HL-60/S4 (cell line): ENCODE data around the gene JAG1.

ENCODE experiments used
- in situ Hi-C: fragments of 300-500 bp; cut with MboI; formaldehyde crosslinking; loops from 2 replicates; pipeline ENCODE4 v1.14.3; 2022; ENCODE audit warnings: low sequenced_read_pairs

JAG1 gene

GRCh38 chr20:10673842-10674683, at the start of gene JAG1:
TSS of gene JAG1 (minus strand) at chr20:10673999. CDS start at chr20:10673530, 469 bp downstream.
- in situ Hi-C loops: loop anchor here (25.0 kb wide), 1 partner anchor 212 kb away; no protein-coding TSS in a partner anchor

GRCh38 chr20:10721976-10722375, 48.2 kb upstream of the JAG1 start:
- in situ Hi-C loops: no loop called here

DNA sequence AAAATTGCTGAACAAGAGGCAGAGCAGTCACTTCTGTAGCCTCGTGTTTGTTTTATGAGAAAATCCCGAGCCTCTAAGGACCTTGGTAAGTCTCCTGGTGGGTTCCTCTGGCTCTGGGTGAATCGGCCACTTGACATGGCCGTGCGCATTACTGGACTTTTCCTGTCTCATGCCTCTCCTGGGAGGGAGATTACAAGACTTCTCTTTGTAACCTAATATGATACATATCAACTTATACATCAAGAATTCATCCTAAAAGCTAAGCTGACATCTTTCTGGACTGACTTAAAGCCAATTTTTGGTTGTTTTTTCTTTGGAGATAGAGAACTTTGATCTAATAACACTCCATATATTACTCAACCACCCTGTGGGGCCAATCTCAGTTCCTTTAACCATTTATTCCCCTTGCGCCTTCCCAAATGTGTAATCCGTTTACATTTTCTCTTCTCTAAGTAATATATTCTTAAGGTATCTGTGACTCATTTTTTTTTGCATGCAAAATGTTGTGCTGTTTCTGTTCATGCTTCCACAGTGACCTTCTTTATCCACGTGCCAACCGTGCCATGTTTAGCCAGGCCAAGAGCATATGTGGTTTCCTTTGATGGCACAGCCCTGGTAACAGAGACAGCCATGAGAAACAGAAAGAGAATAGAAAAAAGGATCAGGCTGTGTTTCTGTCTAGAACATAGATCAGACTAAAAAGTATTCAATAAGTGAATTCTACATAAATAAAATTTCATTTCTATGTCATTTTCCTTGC, 47.5 kb upstream of the JAG1 start:
- in situ Hi-C loops: no loop called here

DNA sequence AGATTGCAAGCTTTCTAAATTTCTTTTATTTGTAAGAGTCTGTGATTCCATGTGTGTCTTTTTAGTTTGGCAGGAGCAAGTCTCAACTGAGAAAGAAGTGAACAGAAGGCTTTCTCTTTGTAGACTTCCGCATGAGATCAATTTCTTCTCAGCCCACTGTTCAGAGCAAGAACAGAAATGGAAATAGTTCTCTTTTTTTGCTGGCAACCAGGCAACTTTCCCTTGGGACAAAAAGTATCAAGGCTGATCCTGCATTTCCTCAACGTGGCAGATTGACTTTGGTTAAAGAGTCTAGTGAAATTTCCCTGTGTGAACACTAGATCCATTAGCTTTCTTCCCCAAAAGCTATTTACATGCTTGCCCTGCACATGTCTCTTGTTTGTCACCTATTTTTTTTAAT, 46.8 kb upstream of the JAG1 start:
- in situ Hi-C loops: no loop called here

DNA sequence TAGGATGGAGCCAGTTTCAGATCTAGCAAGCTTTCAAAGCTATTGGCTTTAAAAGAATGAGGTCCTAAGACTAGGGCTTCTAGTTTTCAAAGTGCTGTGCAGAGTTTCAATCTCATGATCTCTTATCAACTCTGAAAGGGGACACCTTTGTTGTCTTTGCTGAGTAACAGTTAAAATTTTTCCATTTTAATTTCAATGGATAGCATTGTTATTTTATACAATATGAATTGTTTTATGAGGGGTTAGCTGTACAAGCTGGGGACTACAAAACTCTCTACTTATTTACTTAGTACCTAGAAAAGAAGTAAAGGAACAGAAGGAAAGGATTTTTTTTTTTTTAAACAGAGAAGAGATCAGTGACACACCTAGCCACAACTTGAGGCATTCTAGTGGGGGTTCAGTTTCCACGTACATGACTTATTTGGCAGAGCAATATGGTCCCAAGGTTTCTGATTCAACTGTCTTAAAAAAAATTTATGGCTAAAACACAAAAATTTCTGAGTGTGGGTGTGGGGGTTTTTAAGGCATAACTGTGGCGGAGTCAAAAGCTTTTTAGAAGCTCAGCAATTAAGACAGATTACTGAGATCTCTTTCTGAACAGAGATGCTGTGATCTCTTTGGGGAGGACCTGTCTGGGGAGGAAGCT, 46.1 kb upstream of the JAG1 start:
- in situ Hi-C loops: no loop called here

GRCh38 chr20:10718661-10719060, 44.9 kb upstream of the JAG1 start:
- in situ Hi-C loops: no loop called here

GRCh38 chr20:10716855-10717254, 43.1 kb upstream of the JAG1 start:
- in situ Hi-C loops: no loop called here

GRCh38 chr20:10715035-10715434, 41.2 kb upstream of the JAG1 start:
- in situ Hi-C loops: no loop called here

GRCh38 chr20:10714236-10714975, 40.6 kb upstream of the JAG1 start:
- in situ Hi-C loops: no loop called here

DNA sequence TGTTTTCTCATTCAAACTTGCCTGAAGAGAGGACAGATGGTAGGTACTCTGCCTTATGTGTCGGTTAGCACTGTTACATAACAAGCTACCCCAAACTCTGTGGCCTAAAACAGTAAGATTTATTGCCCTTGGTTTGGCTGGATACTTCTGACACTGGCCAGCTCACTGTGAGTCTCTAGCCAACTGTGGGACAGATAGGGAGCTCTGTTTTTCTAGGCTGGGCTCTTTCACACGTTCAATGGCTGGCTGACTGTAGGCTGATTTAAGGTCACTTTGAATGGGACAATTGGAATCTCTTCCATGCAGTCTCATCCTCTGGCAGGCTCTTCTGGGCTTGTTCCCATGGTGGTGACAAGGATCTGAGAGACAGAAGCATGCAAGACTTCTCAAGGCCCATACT, 39.4 kb upstream of the JAG1 start:
- in situ Hi-C loops: no loop called here

GRCh38 chr20:10711903-10712451, 38.2 kb upstream of the JAG1 start:
- in situ Hi-C loops: no loop called here

- in situ Hi-C loops: no loop called here
Measured at GRCh38 chr20:10710991-10711775, 37.4 kb upstream of the JAG1 start.

GRCh38 chr20:10709916-10710315, 36.1 kb upstream of the JAG1 start:
- in situ Hi-C loops: no loop called here

- in situ Hi-C loops: no loop called here
Measured at GRCh38 chr20:10708351-10709185, 34.8 kb upstream of the JAG1 start.

DNA sequence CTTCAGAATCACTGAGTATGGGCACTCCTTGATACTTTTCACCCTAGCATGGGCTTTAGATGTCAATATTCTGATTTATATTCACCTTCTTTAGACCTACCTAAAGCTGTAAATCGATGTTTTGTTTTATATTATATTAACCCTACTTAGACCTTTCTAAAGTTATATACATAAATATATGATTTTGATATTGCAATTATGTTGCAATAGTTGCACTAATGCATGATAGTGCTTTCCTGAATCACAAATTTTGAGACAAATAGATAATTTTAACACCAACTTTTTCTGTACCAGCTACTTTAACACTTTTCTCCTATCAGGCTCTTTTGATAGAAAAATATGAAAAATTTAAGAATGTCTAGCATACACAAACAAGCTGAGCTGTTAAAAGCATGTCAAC, 34.0 kb upstream of the JAG1 start:
- in situ Hi-C loops: no loop called here

GRCh38 chr20:10707068-10707467, 33.3 kb upstream of the JAG1 start:
- in situ Hi-C loops: no loop called here

DNA sequence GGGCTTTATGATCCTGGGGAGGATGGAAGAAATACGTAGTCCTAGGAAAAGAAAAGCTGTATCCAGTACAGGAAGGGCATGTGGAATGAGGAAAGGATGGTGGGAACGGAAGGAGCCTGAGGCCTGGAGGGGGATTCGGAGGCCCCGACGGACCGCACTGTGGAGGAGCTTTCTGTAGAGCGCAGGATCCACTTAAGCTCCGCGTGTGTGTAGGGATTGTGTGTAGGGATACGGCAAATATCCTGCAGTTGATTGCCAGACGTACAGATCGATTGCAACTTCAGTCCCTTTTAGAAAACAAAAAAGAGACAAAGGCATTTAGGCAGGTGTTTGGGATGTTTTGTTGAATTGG, 32.6 kb upstream of the JAG1 start:
- in situ Hi-C loops: no loop called here

- in situ Hi-C loops: no loop called here
Measured at GRCh38 chr20:10705801-10706459, 32.1 kb upstream of the JAG1 start.

GRCh38 chr20:10701607-10702006, 27.8 kb upstream of the JAG1 start:
- in situ Hi-C loops: no loop called here
